Parathyroid adenoma (tissue), 2 donors: ENCODE results near the gene ANKRD33B.

Source experiments
- H2AFZ ChIP-seq: fragments of 300-600 bp; sonication (generic); one replicate; pipeline ENCODE4 v1.7.0; 2017; ENCODE audit warnings: antibody characterized with exemption, mild to moderate bottlenecking
- H3K27ac ChIP-seq: fragments of 300-600 bp; sonication (generic); one replicate; pipeline ENCODE4 v1.7.0; 2017
- H3K27me3 ChIP-seq: fragments of 300-600 bp; sonication (generic); one replicate; pipeline ENCODE4 v1.7.0; 2017; ENCODE audit warnings: low read length; ENCODE audit not compliant: control insufficient read depth, insufficient read depth
- H3K36me3 ChIP-seq: fragments of 300-600 bp; sonication (generic); one replicate; pipeline ENCODE4 v1.7.0; 2017; ENCODE audit warnings: low read length; ENCODE audit not compliant: control insufficient read depth, insufficient read depth
- H3K4me1 ChIP-seq: fragments of 300-600 bp; sonication (generic); one replicate; pipeline ENCODE4 v1.7.0; 2017; ENCODE audit warnings: control low read depth
- H3K4me2 ChIP-seq: fragments of 300-600 bp; sonication (generic); one replicate; pipeline ENCODE4 v1.7.0; 2017; ENCODE audit warnings: low read length
- H3K4me3 ChIP-seq: fragments of 300-600 bp; sonication (generic); one replicate; pipeline ENCODE4 v1.7.0; 2017; ENCODE audit warnings: low read depth, low read length
- H3K79me2 ChIP-seq: fragments of 300-600 bp; sonication (generic); one replicate; pipeline ENCODE4 v1.7.0; 2017; ENCODE audit warnings: control low read depth
- H3K9ac ChIP-seq: fragments of 300-600 bp; sonication (generic); one replicate; pipeline ENCODE4 v1.7.0; 2017; ENCODE audit warnings: mild to moderate bottlenecking
- H3K9me3 ChIP-seq: fragments of 300-600 bp; sonication (generic); one replicate; pipeline ENCODE4 v1.7.0; 2017; ENCODE audit warnings: low read length; ENCODE audit not compliant: control insufficient read depth
- CTCF ChIP-seq: fragments of 300-600 bp; sonication (generic); IDR thresholded peaks from one replicate; pipeline ENCODE4 v1.7.0; 2017; ENCODE audit warnings: antibody characterized with exemption, mild to moderate bottlenecking
- donor health status: primary hyperparathyroidism.

ANKRD33B gene

GRCh38 chr5:10671041-10672008, 107.5 kb downstream of the ANKRD33B start:
- Histone ChIP-seq H3K36me3 (no peaks in the 10 kb centered on the region), H3K27me3 (no peaks in the 10 kb centered on the region), H3K4me3 (no peak overlapping the region), H3K9ac (no peak overlapping the region), H3K4me2 (no peak overlapping the region), H3K27ac (no peak overlapping the region), H3K79me2 (no peaks in the 10 kb centered on the region), H3K9me3 (no peaks in the 10 kb centered on the region), H2AFZ (no peak overlapping the region), H3K4me1 (no peaks in the 10 kb centered on the region)
- TF ChIP-seq CTCF = no peak

GRCh38 chr5:10672146-10673016, 108.5 kb downstream of the ANKRD33B start:
- Histone ChIP-seq H3K36me3 (no peaks in the 10 kb centered on the region), H3K9ac (no peak overlapping the region), H3K4me1 (no peaks in the 10 kb centered on the region), H3K27me3 (no peaks in the 10 kb centered on the region), H3K4me3 (no peak overlapping the region), H3K9me3 (no peaks in the 10 kb centered on the region), H3K4me2 (no peak overlapping the region), H3K79me2 (no peaks in the 10 kb centered on the region), H2AFZ (no peak overlapping the region), H3K27ac (no peak overlapping the region)
- TF ChIP-seq CTCF = no peak

GRCh38 chr5:10673017-10673389, 109.1 kb downstream of the ANKRD33B start:
- no peak overlapping the region for H3K27ac ChIP-seq
- no peaks in the 10 kb centered on the region for H3K79me2 ChIP-seq
- no peak overlapping the region for H3K4me3 ChIP-seq
- H2AFZ ChIP-seq = no peak overlapping the region
- no peaks in the 10 kb centered on the region for H3K27me3 ChIP-seq
- no peaks in the 10 kb centered on the region for H3K9me3 ChIP-seq
- no peaks in the 10 kb centered on the region for H3K36me3 ChIP-seq
- H3K4me1 ChIP-seq = no peaks in the 10 kb centered on the region
- H3K9ac ChIP-seq = no peak overlapping the region
- H3K4me2 ChIP-seq = no peak overlapping the region
- TF ChIP-seq CTCF = no peak

DNA sequence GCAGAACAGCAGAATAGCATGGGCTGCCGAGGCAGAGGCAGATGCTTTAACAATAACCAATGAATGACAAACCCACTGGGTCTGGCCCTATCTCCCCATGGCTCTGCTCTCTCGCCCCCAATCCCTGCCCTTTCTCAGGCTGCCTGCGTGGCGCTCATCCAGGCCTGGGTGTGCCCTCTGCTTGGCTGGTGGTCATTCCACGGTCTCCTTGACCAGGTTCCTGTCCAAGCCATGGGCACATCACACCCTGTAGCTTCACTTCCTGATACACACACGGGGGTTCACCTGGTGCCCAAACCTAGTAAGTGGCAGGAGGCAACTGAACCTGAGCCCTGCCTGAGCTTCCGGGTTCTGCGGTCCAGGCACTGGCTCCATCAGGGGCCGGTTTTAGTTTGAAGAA, 109.5 kb downstream of the ANKRD33B start:
- H3K9me3 ChIP-seq = no peaks in the 10 kb centered on the region
- no peak for TF ChIP-seq CTCF
- no peaks in the 10 kb centered on the region for H3K79me2 ChIP-seq
- H3K27me3 ChIP-seq = no peaks in the 10 kb centered on the region
- no peak overlapping the region for H3K9ac ChIP-seq
- H3K4me3 ChIP-seq = no peak overlapping the region
- no peaks in the 10 kb centered on the region for H3K36me3 ChIP-seq
- H3K27ac ChIP-seq = no peak overlapping the region
- H3K4me1 ChIP-seq = no peaks in the 10 kb centered on the region
- H2AFZ ChIP-seq = no peak overlapping the region
- no peak overlapping the region for H3K4me2 ChIP-seq
